SK-N-SH treated with all-trans-retinoic acid at 6 μM for 48 hours (cell line): Measurements from ENCODE around the gene ETF1.

Source experiments
- ATAC-seq: fragments of 200-7000 bp; cut with Tn5 transposase; 3 replicates; pipeline ENCODE4 v1.9.1; 2020; ENCODE audit warnings: mild to moderate bottlenecking, moderate library complexity
- ARNTL ChIP-seq: fragments of 450-650 bp; formaldehyde crosslinking; IDR thresholded peaks from 2 replicates; pipeline ENCODE4 v1.5.0; 2020; ENCODE audit warnings: low read depth, mild to moderate bottlenecking, moderate library complexity, borderline replicate concordance
- BACH2 ChIP-seq: fragments of 250-450 bp; sonication (Bioruptor Pico); IDR thresholded peaks from 2 replicates; pipeline ENCODE4 v1.9.0; 2021; ENCODE audit warnings: mild to moderate bottlenecking, borderline replicate concordance
- CSDC2 ChIP-seq: fragments of 250-450 bp; sonication (Bioruptor Pico); IDR thresholded peaks from 2 replicates; pipeline ENCODE4 v1.5.0; 2020; ENCODE audit warnings: mild to moderate bottlenecking, moderate library complexity
- CSRNP3 ChIP-seq: fragments of 250-450 bp; sonication (Bioruptor Pico); IDR thresholded peaks from 2 replicates; pipeline ENCODE4 v1.5.1; 2021; ENCODE audit warnings: mild to moderate bottlenecking, moderate library complexity
- ESRRG ChIP-seq: fragments of 250-450 bp; sonication (Bioruptor Pico); IDR thresholded peaks from 2 replicates; pipeline ENCODE4 v1.6.1; 2021; ENCODE audit warnings: mild to moderate bottlenecking
- GLIS3 ChIP-seq: fragments of 250-450 bp; sonication (Bioruptor Pico); IDR thresholded peaks from 2 replicates; pipeline ENCODE4 v1.5.0; 2020; ENCODE audit warnings: mild to moderate bottlenecking, moderate library complexity
- ISL1 ChIP-seq: fragments of 250-450 bp; sonication (Bioruptor Pico); IDR thresholded peaks from 2 replicates; pipeline ENCODE4 v2.1.2; 2022; ENCODE audit warnings: mild to moderate bottlenecking, moderate library complexity
- OSR1 ChIP-seq: fragments of 250-450 bp; sonication (Bioruptor Pico); IDR thresholded peaks from 2 replicates; pipeline ENCODE4 v1.8.0; 2022; ENCODE audit warnings: moderate library complexity, mild to moderate bottlenecking, inconsistent platforms
- PPARA ChIP-seq: fragments of 250-450 bp; sonication (Bioruptor Pico); IDR thresholded peaks from 2 replicates; pipeline ENCODE4 v1.5.0; 2020; ENCODE audit warnings: mild to moderate bottlenecking, borderline replicate concordance
- RARB ChIP-seq: fragments of 250-450 bp; sonication (Bioruptor Pico); IDR thresholded peaks from 2 replicates; pipeline ENCODE4 v1.8.0; 2021; ENCODE audit warnings: mild to moderate bottlenecking, moderate library complexity
- SNAI2 ChIP-seq: fragments of 250-450 bp; sonication (Bioruptor Pico); IDR thresholded peaks from 2 replicates; pipeline ENCODE4 v1.5.0; 2020; ENCODE audit warnings: mild to moderate bottlenecking, moderate library complexity
- TCF4 ChIP-seq: fragments of 250-450 bp; sonication (Bioruptor Pico); IDR thresholded peaks from 2 replicates; pipeline ENCODE4 v1.8.0; 2021; ENCODE audit warnings: mild to moderate bottlenecking, moderate library complexity, borderline replicate concordance
- TOX ChIP-seq: fragments of 250-450 bp; sonication (Bioruptor Pico); IDR thresholded peaks from 2 replicates; pipeline ENCODE4 v1.8.0; 2021; ENCODE audit warnings: mild to moderate bottlenecking, moderate library complexity, borderline replicate concordance
- TSHZ2 ChIP-seq: fragments of 250-450 bp; sonication (Bioruptor Pico); IDR thresholded peaks from 2 replicates; pipeline ENCODE4 v1.5.0; 2020; ENCODE audit warnings: mild to moderate bottlenecking, moderate library complexity
- ZC3H10 ChIP-seq: fragments of 250-450 bp; sonication (Bioruptor Pico); IDR thresholded peaks from 2 replicates; pipeline ENCODE4 v1.5.1; 2021; ENCODE audit warnings: mild to moderate bottlenecking, moderate library complexity
- ZFP3 ChIP-seq: fragments of 250-450 bp; sonication (Bioruptor Pico); IDR thresholded peaks from 2 replicates; pipeline ENCODE4 v1.5.0; 2020; ENCODE audit warnings: mild to moderate bottlenecking, moderate library complexity
- ZFP30 ChIP-seq: fragments of 450-650 bp; formaldehyde crosslinking; IDR thresholded peaks from 2 replicates; pipeline ENCODE4 v1.5.0; 2022; ENCODE audit warnings: mild to moderate bottlenecking, moderate library complexity
- ZNF565 ChIP-seq: fragments of 450-650 bp; formaldehyde crosslinking; conservative IDR thresholded peaks from 2 replicates; pipeline ENCODE4 v1.5.0; 2020; ENCODE audit warnings: low read depth, mild to moderate bottlenecking, moderate library complexity
- ZNF70 ChIP-seq: fragments of 450-650 bp; formaldehyde crosslinking; IDR thresholded peaks from 2 replicates; pipeline ENCODE4 v1.5.0; 2020; ENCODE audit warnings: mild to moderate bottlenecking, moderate library complexity
- ZNF8 ChIP-seq: fragments of 450-650 bp; formaldehyde crosslinking; IDR thresholded peaks from 2 replicates; pipeline ENCODE4 v1.5.0; 2020; ENCODE audit warnings: mild to moderate bottlenecking, moderate library complexity
- TF ChIP-seq, protein P1 (sequence below): fragments of 250-450 bp; sonication (Bioruptor Pico); IDR thresholded peaks from 2 replicates; pipeline ENCODE4 v1.8.0; 2020; ENCODE audit warnings: mild to moderate bottlenecking, moderate library complexity, borderline replicate concordance
- TF ChIP-seq, protein P2 (sequence below): fragments of 250-450 bp; sonication (Bioruptor Pico); IDR thresholded peaks from 2 replicates; pipeline ENCODE4 v1.5.1; 2020; ENCODE audit warnings: low read depth, mild to moderate bottlenecking, moderate library complexity
- TF ChIP-seq, protein P3 (sequence below): fragments of 250-450 bp; sonication (Bioruptor Pico); IDR thresholded peaks from 2 replicates; pipeline ENCODE4 v1.8.0; 2021; ENCODE audit warnings: low read depth, mild to moderate bottlenecking, moderate library complexity, borderline replicate concordance

The ETF1 gene

GRCh38 chr5:138466125-138466899, 76.7 kb downstream of the ETF1 start (continued):
- TF ChIP-seq CSDC2 (CRISPR knock-in tag): no peak
- TF ChIP-seq ARNTL (CRISPR knock-in tag): no peak
- peak; percentile 73; the same call in 1 of the 2 replicates for TF ChIP-seq ZC3H10 (CRISPR knock-in tag)
- TF ChIP-seq ISL1 (CRISPR knock-in tag): no peak
- TF ChIP-seq, all 23 proteins: peak for 14

- ATAC-seq: peak; percentile 31
- TF ChIP-seq CSDC2 (CRISPR knock-in tag): 0 out of 2 replicates have a peak, but pooled peaks have one; percentile 53
- TF ChIP-seq RARB (CRISPR knock-in tag): no peak
- no peak for TF ChIP-seq GLIS3 (CRISPR knock-in tag)
- no peak for TF ChIP-seq TCF4 (CRISPR knock-in tag)
- no peak for TF ChIP-seq ESRRG (CRISPR knock-in tag)
- peak; percentile 10; the same call in 1 of the 2 replicates for TF ChIP-seq TOX (CRISPR knock-in tag)
- no peak for TF ChIP-seq SNAI2 (CRISPR knock-in tag)
- TF ChIP-seq, protein P1, sequence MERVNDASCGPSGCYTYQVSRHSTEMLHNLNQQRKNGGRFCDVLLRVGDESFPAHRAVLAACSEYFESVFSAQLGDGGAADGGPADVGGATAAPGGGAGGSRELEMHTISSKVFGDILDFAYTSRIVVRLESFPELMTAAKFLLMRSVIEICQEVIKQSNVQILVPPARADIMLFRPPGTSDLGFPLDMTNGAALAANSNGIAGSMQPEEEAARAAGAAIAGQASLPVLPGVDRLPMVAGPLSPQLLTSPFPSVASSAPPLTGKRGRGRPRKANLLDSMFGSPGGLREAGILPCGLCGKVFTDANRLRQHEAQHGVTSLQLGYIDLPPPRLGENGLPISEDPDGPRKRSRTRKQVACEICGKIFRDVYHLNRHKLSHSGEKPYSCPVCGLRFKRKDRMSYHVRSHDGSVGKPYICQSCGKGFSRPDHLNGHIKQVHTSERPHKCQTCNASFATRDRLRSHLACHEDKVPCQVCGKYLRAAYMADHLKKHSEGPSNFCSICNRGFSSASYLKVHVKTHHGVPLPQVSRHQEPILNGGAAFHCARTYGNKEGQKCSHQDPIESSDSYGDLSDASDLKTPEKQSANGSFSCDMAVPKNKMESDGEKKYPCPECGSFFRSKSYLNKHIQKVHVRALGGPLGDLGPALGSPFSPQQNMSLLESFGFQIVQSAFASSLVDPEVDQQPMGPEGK (CRISPR knock-in tag): peak; percentile 67; the same call in 1 of the 2 replicates
- 0 out of 2 replicates have a peak, but pooled peaks have one; percentile 29 for TF ChIP-seq TSHZ2 (CRISPR knock-in tag)
- peak; percentile 31; the same call in 1 of the 2 replicates for TF ChIP-seq ZFP30 (CRISPR knock-in tag)
- no peak for TF ChIP-seq ARNTL (CRISPR knock-in tag)
- no peak for TF ChIP-seq OSR1 (CRISPR knock-in tag)
- TF ChIP-seq ISL1 (CRISPR knock-in tag): no peak
- TF ChIP-seq PPARA (CRISPR knock-in tag): no peak
- TF ChIP-seq ZNF8 (CRISPR knock-in tag): no peak
- 0 out of 2 replicates have a peak, but pooled peaks have one; percentile 37 for TF ChIP-seq ZFP3 (CRISPR knock-in tag)
- TF ChIP-seq ZC3H10 (CRISPR knock-in tag): 0 out of 2 replicates have a peak, but pooled peaks have one; percentile 7
- TF ChIP-seq, protein P2, sequence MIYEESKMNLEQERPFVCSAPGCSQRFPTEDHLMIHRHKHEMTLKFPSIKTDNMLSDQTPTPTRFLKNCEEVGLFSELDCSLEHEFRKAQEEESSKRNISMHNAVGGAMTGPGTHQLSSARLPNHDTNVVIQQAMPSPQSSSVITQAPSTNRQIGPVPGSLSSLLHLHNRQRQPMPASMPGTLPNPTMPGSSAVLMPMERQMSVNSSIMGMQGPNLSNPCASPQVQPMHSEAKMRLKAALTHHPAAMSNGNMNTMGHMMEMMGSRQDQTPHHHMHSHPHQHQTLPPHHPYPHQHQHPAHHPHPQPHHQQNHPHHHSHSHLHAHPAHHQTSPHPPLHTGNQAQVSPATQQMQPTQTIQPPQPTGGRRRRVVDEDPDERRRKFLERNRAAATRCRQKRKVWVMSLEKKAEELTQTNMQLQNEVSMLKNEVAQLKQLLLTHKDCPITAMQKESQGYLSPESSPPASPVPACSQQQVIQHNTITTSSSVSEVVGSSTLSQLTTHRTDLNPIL: no peak
- no peak for TF ChIP-seq ZNF565 (CRISPR knock-in tag)
- TF ChIP-seq, protein P3, sequence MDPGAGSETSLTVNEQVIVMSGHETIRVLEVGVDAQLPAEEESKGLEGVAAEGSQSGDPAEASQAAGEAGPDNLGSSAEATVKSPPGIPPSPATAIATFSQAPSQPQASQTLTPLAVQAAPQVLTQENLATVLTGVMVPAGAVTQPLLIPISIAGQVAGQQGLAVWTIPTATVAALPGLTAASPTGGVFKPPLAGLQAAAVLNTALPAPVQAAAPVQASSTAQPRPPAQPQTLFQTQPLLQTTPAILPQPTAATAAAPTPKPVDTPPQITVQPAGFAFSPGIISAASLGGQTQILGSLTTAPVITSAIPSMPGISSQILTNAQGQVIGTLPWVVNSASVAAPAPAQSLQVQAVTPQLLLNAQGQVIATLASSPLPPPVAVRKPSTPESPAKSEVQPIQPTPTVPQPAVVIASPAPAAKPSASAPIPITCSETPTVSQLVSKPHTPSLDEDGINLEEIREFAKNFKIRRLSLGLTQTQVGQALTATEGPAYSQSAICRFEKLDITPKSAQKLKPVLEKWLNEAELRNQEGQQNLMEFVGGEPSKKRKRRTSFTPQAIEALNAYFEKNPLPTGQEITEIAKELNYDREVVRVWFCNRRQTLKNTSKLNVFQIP (CRISPR knock-in tag): no peak
- peak; percentile 49; the same call in 1 of the 2 replicates for TF ChIP-seq CSRNP3 (CRISPR knock-in tag)
- no peak for TF ChIP-seq BACH2
- TF ChIP-seq ZNF70 (CRISPR knock-in tag): no peak
These were observed 77.5 kb downstream of the ETF1 start, which contains the start of gene EGR1 for GRCh38 chr5:138465261-138466124. Gene EGR1 (plus strand): TSS chr5:138465479. CDS start chr5:138465762, 283 bp downstream.
